Adipocyte (in vitro differentiated cells): ENCODE results near the gene EXOC3L4.

Experiments
- DNase-seq: peaks from one replicate; pipeline ENCODE4 v3.0.0-alpha.2; 2015; ENCODE audit warnings: low read depth
- H3K27me3 ChIP-seq: replicated peaks from 2 replicates; pipeline ENCODE4 v1.7.0; 2013; ENCODE audit warnings: mild to moderate bottlenecking, low read length, moderate library complexity; ENCODE audit not compliant: control insufficient read depth, insufficient read depth
- H3K36me3 ChIP-seq: 2 replicates; pipeline ENCODE4 v1.7.0; 2013; ENCODE audit warnings: low read length, mild to moderate bottlenecking, moderate library complexity; ENCODE audit not compliant: control insufficient read depth, insufficient read depth, severe bottlenecking
- H3K4me1 ChIP-seq: 2 replicates; pipeline ENCODE4 v1.7.0; 2013; ENCODE audit warnings: mild to moderate bottlenecking, low read length, moderate library complexity; ENCODE audit not compliant: control insufficient read depth, insufficient read depth
- H3K4me3 ChIP-seq: 2 replicates; pipeline ENCODE4 v1.7.0; 2013; ENCODE audit warnings: mild to moderate bottlenecking, low read length, moderate library complexity
- H3K9ac ChIP-seq: 2 replicates; pipeline ENCODE4 v1.7.0; 2013; ENCODE audit warnings: mild to moderate bottlenecking, low read length, moderate library complexity
- H3K9me3 ChIP-seq: 2 replicates; pipeline ENCODE4 v1.7.0; 2013; ENCODE audit warnings: mild to moderate bottlenecking, low read length, moderate library complexity; ENCODE audit not compliant: control insufficient read depth

The EXOC3L4 gene

DNA sequence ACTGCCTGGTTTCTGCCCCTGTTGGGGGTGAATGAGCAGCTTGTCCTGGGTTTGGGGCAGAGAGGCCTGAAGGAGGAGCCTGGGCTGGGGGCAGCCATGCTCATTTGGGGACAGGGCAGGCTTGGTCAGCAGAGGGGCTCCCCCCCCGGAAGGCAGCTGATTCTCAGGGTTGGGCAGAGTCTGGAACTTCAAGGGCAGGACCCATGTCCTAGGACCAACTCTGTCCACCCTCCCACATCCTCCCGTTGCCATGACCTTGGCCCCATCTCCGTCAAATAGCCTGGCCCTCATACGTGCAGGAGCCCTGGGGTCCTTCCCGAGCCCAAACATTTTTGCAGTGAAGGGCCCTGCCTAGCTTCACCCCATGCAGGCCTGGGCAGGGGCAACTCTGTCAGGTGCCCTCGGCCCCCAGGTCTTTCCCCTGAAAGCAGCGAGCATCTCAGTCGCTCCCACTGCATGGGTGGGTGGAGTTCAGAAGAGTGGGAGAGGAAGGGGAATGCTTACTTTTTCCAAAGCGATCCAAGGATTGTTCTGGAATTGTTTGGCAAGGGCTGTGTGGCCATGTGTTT is 61.4 kb downstream of the EXOC3L4 start:
- no peak for DNase-seq
- H3K4me1 ChIP-seq, result peaks cover 17% of the 10 kb centered on the region
- H3K27me3 ChIP-seq, result no peaks in the 10 kb centered on the region
- no peaks in the 10 kb centered on the region for H3K9me3 ChIP-seq
- no peak overlapping the region for H3K4me3 ChIP-seq
- H3K9ac ChIP-seq, result peak overlapping the region; percentile 17
- no peaks in the 10 kb centered on the region for H3K36me3 ChIP-seq

DNA sequence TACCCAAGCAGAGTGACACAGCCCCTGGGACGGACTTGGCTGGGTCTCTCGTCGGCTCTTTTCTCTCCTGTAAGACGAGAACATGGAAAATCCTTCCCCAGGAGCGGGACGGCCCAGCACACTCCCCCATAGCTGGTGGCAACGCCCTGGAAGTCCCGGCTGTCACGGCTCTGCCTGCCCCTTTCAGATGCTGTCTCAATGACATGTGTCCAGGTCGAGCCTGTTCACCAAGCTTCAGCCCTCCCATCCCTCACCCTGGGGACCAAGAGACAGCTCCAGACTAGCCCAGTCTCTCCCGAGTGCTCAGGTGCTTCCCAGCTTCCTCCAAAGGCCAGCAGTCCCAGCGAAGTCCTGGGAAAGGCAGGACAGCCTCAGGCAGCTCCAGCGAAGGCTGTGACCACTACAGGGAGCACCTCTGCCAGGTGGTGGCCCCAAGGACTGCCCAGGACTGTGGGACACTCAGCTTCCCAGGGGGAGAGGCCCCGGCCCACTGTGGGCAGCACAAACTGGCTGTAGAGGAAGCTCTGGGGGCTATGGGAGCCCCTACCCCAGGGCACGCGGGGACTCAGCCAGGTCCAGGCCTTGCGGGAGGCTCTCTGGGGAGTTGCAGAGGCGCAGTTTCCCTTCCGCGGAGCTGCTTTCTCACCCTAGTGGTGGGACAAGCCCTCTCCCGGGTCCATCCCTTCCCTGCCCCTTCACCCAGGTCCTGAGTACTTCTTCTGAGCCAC is 62.3 kb downstream of the EXOC3L4 start:
- no peaks in the 10 kb centered on the region for H3K27me3 ChIP-seq
- DNase-seq, result no peak
- H3K9me3 ChIP-seq, result no peaks in the 10 kb centered on the region
- no peak overlapping the region for H3K4me3 ChIP-seq
- no peak overlapping the region for H3K9ac ChIP-seq
- peaks cover 25% of the 10 kb centered on the region for H3K4me1 ChIP-seq
- H3K36me3 ChIP-seq, result no peaks in the 10 kb centered on the region

DNA sequence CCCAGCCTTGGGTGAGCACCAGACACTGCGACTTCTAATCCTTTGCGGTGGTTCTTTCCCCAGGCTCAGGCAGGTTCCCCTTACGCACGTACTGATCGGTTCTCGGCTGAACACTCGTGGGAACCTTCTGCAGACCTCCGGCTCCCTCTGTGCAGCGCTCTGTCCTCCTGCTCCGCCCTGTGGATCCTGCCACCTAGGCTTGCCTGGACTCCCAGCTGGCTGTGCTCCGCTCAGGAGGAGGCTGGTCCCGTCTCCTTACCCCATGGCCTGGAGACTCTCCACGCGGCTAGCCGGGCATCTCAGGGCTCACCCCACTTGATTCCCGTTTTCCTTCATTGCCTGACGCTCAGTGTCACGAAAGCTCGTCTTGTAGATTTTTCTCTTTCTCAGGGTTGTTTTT is 63.4 kb downstream of the EXOC3L4 start:
- H3K27me3 ChIP-seq, result no peaks in the 10 kb centered on the region
- H3K4me3 ChIP-seq, result no peak overlapping the region

DNA sequence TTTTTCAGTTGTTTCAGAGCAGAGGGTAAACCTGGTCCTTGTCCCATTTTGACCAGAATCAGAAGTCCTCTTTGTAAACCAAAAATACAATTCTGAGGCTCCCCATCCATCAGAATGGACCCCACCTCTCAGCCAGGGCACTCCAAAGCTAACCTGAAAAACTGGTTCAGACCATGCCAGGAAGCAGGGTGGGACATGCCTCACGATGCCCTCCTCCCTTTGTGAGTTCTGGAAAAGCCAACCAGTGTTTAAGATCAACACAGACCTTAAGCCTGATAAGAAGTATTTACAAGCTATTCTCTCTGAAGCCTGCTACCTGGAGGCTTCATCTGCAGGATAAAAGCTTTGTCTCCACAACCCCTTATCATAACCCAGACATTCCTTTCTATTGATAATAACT is 64.2 kb downstream of the EXOC3L4 start:
- Histone ChIP-seq H3K36me3 (no peaks in the 10 kb centered on the region), H3K27me3 (no peaks in the 10 kb centered on the region), H3K9ac (no peak overlapping the region), H3K9me3 (no peaks in the 10 kb centered on the region), H3K4me1 (peaks cover 25% of the 10 kb centered on the region), H3K4me3 (no peak overlapping the region)
- no peak for DNase-seq

More for the DNA sequence above, 63.4 kb downstream of the EXOC3L4 start:
- DNase-seq, result no peak
- Histone ChIP-seq H3K9me3 (no peaks in the 10 kb centered on the region), H3K4me1 (peaks cover 25% of the 10 kb centered on the region), H3K36me3 (no peaks in the 10 kb centered on the region), H3K9ac (no peak overlapping the region)
